GM12892 (cell line): ENCODE results near the gene ACSL6.

ENCODE experiments used
- POLR2A ChIP-seq: IDR thresholded peaks from 2 replicates; pipeline ENCODE4 v1.6.1; 2011; ENCODE audit warnings: low read depth, low read length, control low read depth
- POLR2AphosphoS5 ChIP-seq: IDR thresholded peaks from 2 replicates; pipeline ENCODE4 v1.6.1; 2011; ENCODE audit warnings: low read depth, low read length, control low read depth
- TAF1 ChIP-seq: IDR thresholded peaks from 2 replicates; pipeline ENCODE4 v1.6.1; 2011; ENCODE audit warnings: low read depth, mild to moderate bottlenecking, control low read depth, low read length, borderline replicate concordance

- no peak for TF ChIP-seq POLR2A
- no peak for TF ChIP-seq POLR2AphosphoS5
- TF ChIP-seq TAF1, result no peak
Observed at GRCh38 chr5:131913603-131914002, 97.9 kb downstream of the ACSL6 start.
